Measurements from ENCODE around the gene NPAS1. TPM values are rescaled to one million over a fixed set of nuclear protein-coding genes. Genes with fewer than 3 reads are reported as not detected.

The NPAS1 gene
- total and polyA plus RNA-seq, 2 of the 13 experiments (the other 11 are each of a cell fraction or from before 2014, with no cell fraction given): 0.35 to 2.9 TPM

GRCh38 chr19:47047272-47047762 is 27.7 kb downstream of the NPAS1 start (continued):
- TF ChIP-seq ZFP36 (IDR thresholded peaks at IDR 0.05; ENCODE audit: borderline replicate concordance, low read depth, low read length, partially characterized antibody): no peak
- TF ChIP-seq ZFP91 (CRISPR knock-in tag; IDR thresholded peaks at IDR 0.05; ENCODE audit: borderline replicate concordance): no peak
- TF ChIP-seq NR2C2 (CRISPR knock-in tag; IDR thresholded peaks at IDR 0.05; ENCODE audit: borderline replicate concordance): no peak
- no peak for TF ChIP-seq RBFOX2 (IDR thresholded peaks at IDR 0.05; ENCODE audit: low read depth, low read length)
- no peak; the same call in 1 of the 2 replicates for TF ChIP-seq ZNF362 (CRISPR knock-in tag; IDR thresholded peaks at IDR 0.05; ENCODE audit: borderline replicate concordance)
- TF ChIP-seq ZNF160 (CRISPR knock-in tag; IDR thresholded peaks at IDR 0.05): no peak
- no peak for TF ChIP-seq ZNF496 (CRISPR knock-in tag; IDR thresholded peaks at IDR 0.05; ENCODE audit: insufficient replicate concordance)
- TF ChIP-seq NFKB2 (CRISPR knock-in tag; IDR thresholded peaks at IDR 0.05; ENCODE audit: borderline replicate concordance): 0 out of 2 replicates have a peak, but pooled peaks have one; percentile 39
- TF ChIP-seq ZNF230 (CRISPR knock-in tag; IDR thresholded peaks at IDR 0.05): no peak
- no peak for TF ChIP-seq ASH2L (IDR thresholded peaks at IDR 0.05; ENCODE audit: insufficient read length, low read depth, low read length)
- TF ChIP-seq ZNF383 (CRISPR knock-in tag; IDR thresholded peaks at IDR 0.05; ENCODE audit: borderline replicate concordance): no peak
- 0 out of 2 replicates have a peak, but pooled peaks have one; percentile 1 for TF ChIP-seq ZIK1 (CRISPR knock-in tag; IDR thresholded peaks at IDR 0.05; ENCODE audit: borderline replicate concordance, low read depth)
- TF ChIP-seq ZNF556 (CRISPR knock-in tag; IDR thresholded peaks at IDR 0.05; ENCODE audit: borderline replicate concordance): no peak
- TF ChIP-seq REL (CRISPR knock-in tag; conservative IDR thresholded peaks at IDR 0.05): no peak
- TF ChIP-seq HNRNPH1 (optimal IDR thresholded peaks at IDR 0.05; ENCODE audit: low read depth, low read length): no peak
- TF ChIP-seq SMYD3 (CRISPR knock-in tag; IDR thresholded peaks at IDR 0.05): no peak
- TF ChIP-seq, protein P1, sequence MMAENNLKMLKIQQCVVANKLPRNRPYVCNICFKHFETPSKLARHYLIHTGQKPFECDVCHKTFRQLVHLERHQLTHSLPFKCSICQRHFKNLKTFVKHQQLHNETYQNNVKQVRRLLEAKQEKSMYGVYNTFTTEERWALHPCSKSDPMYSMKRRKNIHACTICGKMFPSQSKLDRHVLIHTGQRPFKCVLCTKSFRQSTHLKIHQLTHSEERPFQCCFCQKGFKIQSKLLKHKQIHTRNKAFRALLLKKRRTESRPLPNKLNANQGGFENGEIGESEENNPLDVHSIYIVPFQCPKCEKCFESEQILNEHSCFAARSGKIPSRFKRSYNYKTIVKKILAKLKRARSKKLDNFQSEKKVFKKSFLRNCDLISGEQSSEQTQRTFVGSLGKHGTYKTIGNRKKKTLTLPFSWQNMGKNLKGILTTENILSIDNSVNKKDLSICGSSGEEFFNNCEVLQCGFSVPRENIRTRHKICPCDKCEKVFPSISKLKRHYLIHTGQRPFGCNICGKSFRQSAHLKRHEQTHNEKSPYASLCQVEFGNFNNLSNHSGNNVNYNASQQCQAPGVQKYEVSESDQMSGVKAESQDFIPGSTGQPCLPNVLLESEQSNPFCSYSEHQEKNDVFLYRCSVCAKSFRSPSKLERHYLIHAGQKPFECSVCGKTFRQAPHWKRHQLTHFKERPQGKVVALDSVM (CRISPR knock-in tag; IDR thresholded peaks at IDR 0.05): peak; percentile 91
- no peak for TF ChIP-seq AKNA (CRISPR knock-in tag; IDR thresholded peaks at IDR 0.05; ENCODE audit: borderline replicate concordance)
